Measurements from ENCODE around the gene SPATA33.

Gene SPATA33

GRCh38 chr16:89711601-89712273 lies 54.1 kb downstream of the SPATA33 start:
- peak; percentile 73 for DNase-seq

- DNase-seq, result no peak
These were observed 54.7 kb downstream of the SPATA33 start for GRCh38 chr16:89712274-89712781.

GRCh38 chr16:89716493-89716892 lies 58.9 kb downstream of the SPATA33 start:
- no peak for DNase-seq

GRCh38 chr16:89716916-89717687 lies 59.5 kb downstream of the SPATA33 start:
- DNase-seq, result no peak

GRCh38 chr16:89717688-89718505 lies 60.3 kb downstream of the SPATA33 start:
- no peak for DNase-seq

Data from activated CD4-positive, alpha-beta T cell treated with anti-CD3 and anti-CD28 coated beads, Interleukin-2, amount 50 U/mL, for 1 hour (primary cell).